Measurements from ENCODE around the gene BTBD19. TPM values are rescaled to one million over a fixed set of nuclear protein-coding genes. Genes with fewer than 3 reads are reported as not detected.
"Not testable (repeated sequence)": the region's sequence is repeated elsewhere in the genome, so short reads cannot be mapped to it uniquely, and the experiment has no call there.

The BTBD19 gene
- total RNA-seq, 2 experiments from 2014 or later: 16.7 to 17.2 TPM

GRCh38 chr1:44810101-44810761 lies 1.9 kb downstream of the BTBD19 start:
- Mint-ChIP-seq H3K4me3 (peak overlapping the region; percentile 87), H3K36me3 (ENCODE audit: low read depth) (peaks cover 48% of the 10 kb centered on the region)
- DNase-seq: peak; percentile 62

GRCh38 chr1:44810762-44811105 lies 2.4 kb downstream of the BTBD19 start:
- DNase-seq; intact Hi-C loops (cut with DNase I, micrococcal nuclease); H3K27me3 Mint-ChIP-seq; ATAC-seq; H3K9me3 Mint-ChIP-seq (ENCODE audit: low read depth): not testable (repeated sequence)
- H3K4me3 Mint-ChIP-seq: peak overlapping the region; percentile 87
- H3K27ac Mint-ChIP-seq: peak overlapping the region; percentile 99
- H3K36me3 Mint-ChIP-seq (ENCODE audit: low read depth): peaks cover 48% of the 10 kb centered on the region
- ChIA-PET CTCF (interaction anchor here (2.6 kb wide), 1 partner anchor 26 kb away, joined by 12 read pairs; no protein-coding TSS in a partner anchor), POLR2A (interaction anchor here (0.9 to 8.5 kb wide), 4 partner anchors 9 to 200 kb away, joined by 4 to 337 read pairs (median 54); partner anchors contain the start of genes HECTD3, PLK3 and RPS8)
- H3K4me1 Mint-ChIP-seq: peaks cover 85% of the 10 kb centered on the region

More at GRCh38 chr1:44810101-44810761, 1.9 kb downstream of the BTBD19 start:
- Mint-ChIP-seq H3K9me3 (ENCODE audit: low read depth) (no peaks in the 10 kb centered on the region), H3K27me3 (no peaks in the 10 kb centered on the region), H3K4me1 (peaks cover 86% of the 10 kb centered on the region), H3K27ac (peak overlapping the region; percentile 99)
- intact Hi-C loops (cut with DNase I, micrococcal nuclease): no loop called here
- CTCF ChIA-PET: interaction anchor here (0.7 to 3.7 kb wide), 10 partner anchors 8 to 907 kb away, joined by 3 to 41 read pairs (median 10); partner anchors contain the start of genes ARMH1, HECTD3, PLK3 and RNU5D-1
- ATAC-seq: no peak
- POLR2A ChIA-PET: interaction anchor here (0.6 to 8.5 kb wide), 19 partner anchors 9 to 775 kb away, joined by 3 to 337 read pairs (median 9); partner anchors contain the start of genes HECTD3, MUTYH, PLK3 and PRDX1

GRCh38 chr1:44811234-44811633 lies 2.9 kb downstream of the BTBD19 start:
- no peaks in the 10 kb centered on the region for H3K9me3 Mint-ChIP-seq (ENCODE audit: low read depth)
- ATAC-seq: no peak
- CTCF ChIA-PET: interaction anchor here (1.7 kb wide), 1 partner anchor 26 kb away, joined by 4 read pairs; no protein-coding TSS in a partner anchor
- intact Hi-C loops (cut with DNase I, micrococcal nuclease): no loop called here
- peak overlapping the region; percentile 99 for H3K27ac Mint-ChIP-seq
- no peaks in the 10 kb centered on the region for H3K27me3 Mint-ChIP-seq
- POLR2A ChIA-PET: interaction anchor here (0.6 to 8.5 kb wide), 4 partner anchors 8 to 200 kb away, joined by 4 to 337 read pairs (median 4); partner anchors contain the start of genes HECTD3 and RNU5D-1
- H3K4me1 Mint-ChIP-seq: peaks cover 83% of the 10 kb centered on the region
- peak overlapping the region; percentile 87 for H3K4me3 Mint-ChIP-seq
- peaks cover 49% of the 10 kb centered on the region for H3K36me3 Mint-ChIP-seq (ENCODE audit: low read depth)
- peak; percentile 5 for DNase-seq

- no peaks in the 10 kb centered on the region for H3K27me3 Mint-ChIP-seq
- DNase-seq (no peak), ATAC-seq (no peak)
- H3K27ac Mint-ChIP-seq: peak overlapping the region; percentile 25
- ChIA-PET POLR2A (interaction anchor here (0.6 to 3.2 kb wide), 7 partner anchors 13 to 527 kb away, joined by 3 to 36 read pairs (median 4); partner anchors contain the start of genes MUTYH, PLK3, RNU5D-1 and TOE1), CTCF (interaction anchor here (1.0 to 3.1 kb wide), 5 partner anchors 13 to 201 kb away, joined by 3 to 8 read pairs (median 4); partner anchors contain the start of gene PLK3)
- H3K9me3 Mint-ChIP-seq (ENCODE audit: low read depth): no peaks in the 10 kb centered on the region
- intact Hi-C loops (cut with DNase I, micrococcal nuclease): no loop called here
- H3K4me1 Mint-ChIP-seq: peaks cover 73% of the 10 kb centered on the region
- peaks cover 41% of the 10 kb centered on the region for H3K36me3 Mint-ChIP-seq (ENCODE audit: low read depth)
- H3K4me3 Mint-ChIP-seq: peak overlapping the region; percentile 87
Measured at GRCh38 chr1:44812822-44813543, 4.7 kb downstream of the BTBD19 start.

- H3K27me3 Mint-ChIP-seq; DNase-seq; intact Hi-C loops (cut with DNase I, micrococcal nuclease); ATAC-seq; H3K4me3 Mint-ChIP-seq; H3K9me3 Mint-ChIP-seq (ENCODE audit: low read depth): not testable (repeated sequence)
- ChIA-PET POLR2A (interaction anchor here (0.8 kb wide), 1 partner anchor 16 kb away, joined by 4 read pairs; no protein-coding TSS in a partner anchor), CTCF (interaction anchor here (0.7 to 3.1 kb wide), 5 partner anchors 16 to 568 kb away, joined by 3 to 8 read pairs (median 3); partner anchors contain the start of gene PLK3)
- H3K27ac Mint-ChIP-seq: peak overlapping the region; percentile 52
- peaks cover 35% of the 10 kb centered on the region for H3K36me3 Mint-ChIP-seq (ENCODE audit: low read depth)
- peaks cover 64% of the 10 kb centered on the region for H3K4me1 Mint-ChIP-seq
Measured at GRCh38 chr1:44815926-44816325, 7.6 kb downstream of the BTBD19 start.

- peaks cover 26% of the 10 kb centered on the region for H3K36me3 Mint-ChIP-seq (ENCODE audit: low read depth)
- H3K9me3 Mint-ChIP-seq (ENCODE audit: low read depth): no peaks in the 10 kb centered on the region
- ATAC-seq (no peak), DNase-seq (no peak)
- peak overlapping the region; percentile 29 for H3K27ac Mint-ChIP-seq
- H3K27me3 Mint-ChIP-seq: no peaks in the 10 kb centered on the region
- POLR2A ChIA-PET: interaction anchor here (1.2 to 8.1 kb wide), 6 partner anchors 10 to 93 kb away, joined by 4 to 675 read pairs (median 97); partner anchors contain the start of genes BTBD19, DYNLT4, PLK3 and RNU5D-1
- H3K4me1 Mint-ChIP-seq: peaks cover 54% of the 10 kb centered on the region
- intact Hi-C loops (cut with DNase I, micrococcal nuclease): no loop called here
- H3K4me3 Mint-ChIP-seq: no peak overlapping the region
- CTCF ChIA-PET: interaction anchor here (0.6 to 3.4 kb wide), 4 partner anchors 9 to 32 kb away, joined by 3 to 41 read pairs (median 12); partner anchors contain the start of genes BTBD19, DYNLT4 and PLK3
Measured at GRCh38 chr1:44817307-44817706, 9.0 kb downstream of the BTBD19 start.

GRCh38 chr1:44817771-44818495 lies 9.6 kb downstream of the BTBD19 start:
- intact Hi-C loops (cut with DNase I, micrococcal nuclease): loop anchor here in 1 of 2 experiments (2.0 kb wide), 1 partner anchor 17 kb away; the partner anchor contains the start of gene PLK3
- DNase-seq: no peak
- H3K4me1 Mint-ChIP-seq: peaks cover 48% of the 10 kb centered on the region

GRCh38 chr1:44819196-44819607 lies 10.9 kb downstream of the BTBD19 start:
- no peaks in the 10 kb centered on the region for H3K9me3 Mint-ChIP-seq (ENCODE audit: low read depth)
- H3K27me3 Mint-ChIP-seq: no peaks in the 10 kb centered on the region
- ChIA-PET POLR2A (interaction anchor here (0.6 to 8.1 kb wide), 61 partner anchors 9 to 1239 kb away, joined by 3 to 675 read pairs (median 5); partner anchors contain the start of genes BEST4, BTBD19, DYNLT4 and EIF2B3), CTCF (interaction anchor here (0.6 to 3.4 kb wide), 13 partner anchors 11 to 101 kb away, joined by 3 to 41 read pairs (median 5); partner anchors contain the start of genes BTBD19, DYNLT4, PLK3 and PTCH2)
- peaks cover 22% of the 10 kb centered on the region for H3K36me3 Mint-ChIP-seq (ENCODE audit: low read depth)
- intact Hi-C loops (cut with DNase I, micrococcal nuclease): loop anchor here (1.0 to 2.0 kb wide), 8 partner anchors 10 to 98 kb away; partner anchors contain the start of genes RNU5D-1 (in 2 of the 2), RPS8 (in 2 of the 2), KIF2C (in 1 of the 2) and PLK3 (in 1 of the 2)
- H3K4me1 Mint-ChIP-seq: peaks cover 42% of the 10 kb centered on the region
- no peak for DNase-seq
- peak overlapping the region; percentile 100 for H3K27ac Mint-ChIP-seq
- peak overlapping the region; percentile 85 for H3K4me3 Mint-ChIP-seq
- no peak for ATAC-seq

More at GRCh38 chr1:44817771-44818495, 9.6 kb downstream of the BTBD19 start:
- no peak for ATAC-seq
- Mint-ChIP-seq H3K9me3 (ENCODE audit: low read depth) (no peaks in the 10 kb centered on the region), H3K36me3 (ENCODE audit: low read depth) (peaks cover 26% of the 10 kb centered on the region), H3K27me3 (no peaks in the 10 kb centered on the region), H3K4me3 (peak overlapping the region; percentile 3), H3K27ac (peak overlapping the region; percentile 56)
- ChIA-PET CTCF (interaction anchor here (0.9 to 3.4 kb wide), 8 partner anchors 10 to 90 kb away, joined by 3 to 41 read pairs (median 4); partner anchors contain the start of genes BTBD19, DYNLT4 and PLK3), POLR2A (interaction anchor here (0.5 to 8.1 kb wide), 9 partner anchors 10 to 704 kb away, joined by 4 to 675 read pairs (median 8); partner anchors contain the start of genes BTBD19, DYNLT4, PLK3 and PRDX1)

- no peaks in the 10 kb centered on the region for H3K9me3 Mint-ChIP-seq (ENCODE audit: low read depth)
- ChIA-PET CTCF (interaction anchor here (0.6 to 3.4 kb wide), 16 partner anchors 11 to 101 kb away, joined by 3 to 41 read pairs (median 6); partner anchors contain the start of genes BTBD19, DYNLT4, PLK3 and PTCH2), POLR2A (interaction anchor here (0.6 to 8.1 kb wide), 57 partner anchors 8 to 1238 kb away, joined by 3 to 675 read pairs (median 5); partner anchors contain the start of genes BEST4, BTBD19, DYNLT4 and EIF2B3)
- peak overlapping the region; percentile 100 for H3K27ac Mint-ChIP-seq
- intact Hi-C loops (cut with DNase I, micrococcal nuclease): loop anchor here (1.0 to 2.0 kb wide), 11 partner anchors 10 to 484 kb away; partner anchors contain the start of genes RNU5D-1 (in 2 of the 2), RPS8 (in 2 of the 2), EIF2B3 (in 1 of the 2) and KIF2C (in 1 of the 2)
- ATAC-seq (peak; percentile 88), DNase-seq (peak; percentile 88)
- H3K27me3 Mint-ChIP-seq: no peaks in the 10 kb centered on the region
- peaks cover 37% of the 10 kb centered on the region for H3K4me1 Mint-ChIP-seq
- peaks cover 16% of the 10 kb centered on the region for H3K36me3 Mint-ChIP-seq (ENCODE audit: low read depth)
- peak overlapping the region; percentile 85 for H3K4me3 Mint-ChIP-seq
Measured at GRCh38 chr1:44819608-44820327, 11.4 kb downstream of the BTBD19 start.
